Measurements from ENCODE around the gene AGAP1.

GRCh38 chr2:235860111-235860510 is 366.3 kb downstream of the AGAP1 start:
- no peak for TF ChIP-seq EZH2phosphoT487 (IDR thresholded peaks at IDR 0.05; ENCODE audit: borderline replicate concordance, low read depth, low read length)
- TF ChIP-seq, protein P1, sequence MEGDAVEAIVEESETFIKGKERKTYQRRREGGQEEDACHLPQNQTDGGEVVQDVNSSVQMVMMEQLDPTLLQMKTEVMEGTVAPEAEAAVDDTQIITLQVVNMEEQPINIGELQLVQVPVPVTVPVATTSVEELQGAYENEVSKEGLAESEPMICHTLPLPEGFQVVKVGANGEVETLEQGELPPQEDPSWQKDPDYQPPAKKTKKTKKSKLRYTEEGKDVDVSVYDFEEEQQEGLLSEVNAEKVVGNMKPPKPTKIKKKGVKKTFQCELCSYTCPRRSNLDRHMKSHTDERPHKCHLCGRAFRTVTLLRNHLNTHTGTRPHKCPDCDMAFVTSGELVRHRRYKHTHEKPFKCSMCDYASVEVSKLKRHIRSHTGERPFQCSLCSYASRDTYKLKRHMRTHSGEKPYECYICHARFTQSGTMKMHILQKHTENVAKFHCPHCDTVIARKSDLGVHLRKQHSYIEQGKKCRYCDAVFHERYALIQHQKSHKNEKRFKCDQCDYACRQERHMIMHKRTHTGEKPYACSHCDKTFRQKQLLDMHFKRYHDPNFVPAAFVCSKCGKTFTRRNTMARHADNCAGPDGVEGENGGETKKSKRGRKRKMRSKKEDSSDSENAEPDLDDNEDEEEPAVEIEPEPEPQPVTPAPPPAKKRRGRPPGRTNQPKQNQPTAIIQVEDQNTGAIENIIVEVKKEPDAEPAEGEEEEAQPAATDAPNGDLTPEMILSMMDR (conservative IDR thresholded peaks at IDR 0.05; ENCODE audit: low read length) = no peak

All from OCI-LY7 (cell line).